ENCODE data around the gene PRKCE. TPM values are rescaled to one million over a fixed set of nuclear protein-coding genes. Genes with fewer than 3 reads are reported as not detected.

PRKCE gene
- total and polyA plus RNA-seq, 2 of the 8 experiments (the other 6 are each of a cell fraction or from before 2014, with no cell fraction given) = 0.54 to 2.1 TPM

DNA sequence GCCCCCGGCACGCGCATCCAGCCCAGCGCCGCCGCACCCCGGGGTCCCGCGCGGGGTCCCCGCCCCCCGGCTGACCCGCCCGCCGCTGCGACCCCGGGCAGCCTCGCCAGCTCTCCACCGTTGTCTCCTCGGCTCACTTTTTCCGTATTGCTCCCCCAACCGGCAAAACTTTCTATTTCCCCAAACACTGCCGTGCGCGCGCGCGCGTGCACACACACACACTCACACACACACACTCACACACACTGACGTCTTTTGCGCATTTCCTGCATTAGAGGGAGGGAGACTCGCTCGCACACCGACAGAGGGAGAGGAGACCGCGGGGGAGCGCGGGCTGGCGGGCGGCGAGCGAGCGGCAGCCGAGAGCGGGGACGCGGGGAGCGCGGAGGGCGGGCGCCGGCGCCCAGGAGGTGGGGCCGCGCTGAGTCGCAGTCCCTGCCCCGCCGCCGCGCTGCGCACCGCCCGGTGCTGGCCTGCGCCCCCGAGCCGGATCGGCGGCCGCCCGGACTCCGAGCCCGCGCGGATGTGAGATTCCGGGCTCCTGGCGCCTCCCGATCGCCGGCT, 542 bp upstream of the PRKCE start (continued):
- TF ChIP-seq, protein P1, sequence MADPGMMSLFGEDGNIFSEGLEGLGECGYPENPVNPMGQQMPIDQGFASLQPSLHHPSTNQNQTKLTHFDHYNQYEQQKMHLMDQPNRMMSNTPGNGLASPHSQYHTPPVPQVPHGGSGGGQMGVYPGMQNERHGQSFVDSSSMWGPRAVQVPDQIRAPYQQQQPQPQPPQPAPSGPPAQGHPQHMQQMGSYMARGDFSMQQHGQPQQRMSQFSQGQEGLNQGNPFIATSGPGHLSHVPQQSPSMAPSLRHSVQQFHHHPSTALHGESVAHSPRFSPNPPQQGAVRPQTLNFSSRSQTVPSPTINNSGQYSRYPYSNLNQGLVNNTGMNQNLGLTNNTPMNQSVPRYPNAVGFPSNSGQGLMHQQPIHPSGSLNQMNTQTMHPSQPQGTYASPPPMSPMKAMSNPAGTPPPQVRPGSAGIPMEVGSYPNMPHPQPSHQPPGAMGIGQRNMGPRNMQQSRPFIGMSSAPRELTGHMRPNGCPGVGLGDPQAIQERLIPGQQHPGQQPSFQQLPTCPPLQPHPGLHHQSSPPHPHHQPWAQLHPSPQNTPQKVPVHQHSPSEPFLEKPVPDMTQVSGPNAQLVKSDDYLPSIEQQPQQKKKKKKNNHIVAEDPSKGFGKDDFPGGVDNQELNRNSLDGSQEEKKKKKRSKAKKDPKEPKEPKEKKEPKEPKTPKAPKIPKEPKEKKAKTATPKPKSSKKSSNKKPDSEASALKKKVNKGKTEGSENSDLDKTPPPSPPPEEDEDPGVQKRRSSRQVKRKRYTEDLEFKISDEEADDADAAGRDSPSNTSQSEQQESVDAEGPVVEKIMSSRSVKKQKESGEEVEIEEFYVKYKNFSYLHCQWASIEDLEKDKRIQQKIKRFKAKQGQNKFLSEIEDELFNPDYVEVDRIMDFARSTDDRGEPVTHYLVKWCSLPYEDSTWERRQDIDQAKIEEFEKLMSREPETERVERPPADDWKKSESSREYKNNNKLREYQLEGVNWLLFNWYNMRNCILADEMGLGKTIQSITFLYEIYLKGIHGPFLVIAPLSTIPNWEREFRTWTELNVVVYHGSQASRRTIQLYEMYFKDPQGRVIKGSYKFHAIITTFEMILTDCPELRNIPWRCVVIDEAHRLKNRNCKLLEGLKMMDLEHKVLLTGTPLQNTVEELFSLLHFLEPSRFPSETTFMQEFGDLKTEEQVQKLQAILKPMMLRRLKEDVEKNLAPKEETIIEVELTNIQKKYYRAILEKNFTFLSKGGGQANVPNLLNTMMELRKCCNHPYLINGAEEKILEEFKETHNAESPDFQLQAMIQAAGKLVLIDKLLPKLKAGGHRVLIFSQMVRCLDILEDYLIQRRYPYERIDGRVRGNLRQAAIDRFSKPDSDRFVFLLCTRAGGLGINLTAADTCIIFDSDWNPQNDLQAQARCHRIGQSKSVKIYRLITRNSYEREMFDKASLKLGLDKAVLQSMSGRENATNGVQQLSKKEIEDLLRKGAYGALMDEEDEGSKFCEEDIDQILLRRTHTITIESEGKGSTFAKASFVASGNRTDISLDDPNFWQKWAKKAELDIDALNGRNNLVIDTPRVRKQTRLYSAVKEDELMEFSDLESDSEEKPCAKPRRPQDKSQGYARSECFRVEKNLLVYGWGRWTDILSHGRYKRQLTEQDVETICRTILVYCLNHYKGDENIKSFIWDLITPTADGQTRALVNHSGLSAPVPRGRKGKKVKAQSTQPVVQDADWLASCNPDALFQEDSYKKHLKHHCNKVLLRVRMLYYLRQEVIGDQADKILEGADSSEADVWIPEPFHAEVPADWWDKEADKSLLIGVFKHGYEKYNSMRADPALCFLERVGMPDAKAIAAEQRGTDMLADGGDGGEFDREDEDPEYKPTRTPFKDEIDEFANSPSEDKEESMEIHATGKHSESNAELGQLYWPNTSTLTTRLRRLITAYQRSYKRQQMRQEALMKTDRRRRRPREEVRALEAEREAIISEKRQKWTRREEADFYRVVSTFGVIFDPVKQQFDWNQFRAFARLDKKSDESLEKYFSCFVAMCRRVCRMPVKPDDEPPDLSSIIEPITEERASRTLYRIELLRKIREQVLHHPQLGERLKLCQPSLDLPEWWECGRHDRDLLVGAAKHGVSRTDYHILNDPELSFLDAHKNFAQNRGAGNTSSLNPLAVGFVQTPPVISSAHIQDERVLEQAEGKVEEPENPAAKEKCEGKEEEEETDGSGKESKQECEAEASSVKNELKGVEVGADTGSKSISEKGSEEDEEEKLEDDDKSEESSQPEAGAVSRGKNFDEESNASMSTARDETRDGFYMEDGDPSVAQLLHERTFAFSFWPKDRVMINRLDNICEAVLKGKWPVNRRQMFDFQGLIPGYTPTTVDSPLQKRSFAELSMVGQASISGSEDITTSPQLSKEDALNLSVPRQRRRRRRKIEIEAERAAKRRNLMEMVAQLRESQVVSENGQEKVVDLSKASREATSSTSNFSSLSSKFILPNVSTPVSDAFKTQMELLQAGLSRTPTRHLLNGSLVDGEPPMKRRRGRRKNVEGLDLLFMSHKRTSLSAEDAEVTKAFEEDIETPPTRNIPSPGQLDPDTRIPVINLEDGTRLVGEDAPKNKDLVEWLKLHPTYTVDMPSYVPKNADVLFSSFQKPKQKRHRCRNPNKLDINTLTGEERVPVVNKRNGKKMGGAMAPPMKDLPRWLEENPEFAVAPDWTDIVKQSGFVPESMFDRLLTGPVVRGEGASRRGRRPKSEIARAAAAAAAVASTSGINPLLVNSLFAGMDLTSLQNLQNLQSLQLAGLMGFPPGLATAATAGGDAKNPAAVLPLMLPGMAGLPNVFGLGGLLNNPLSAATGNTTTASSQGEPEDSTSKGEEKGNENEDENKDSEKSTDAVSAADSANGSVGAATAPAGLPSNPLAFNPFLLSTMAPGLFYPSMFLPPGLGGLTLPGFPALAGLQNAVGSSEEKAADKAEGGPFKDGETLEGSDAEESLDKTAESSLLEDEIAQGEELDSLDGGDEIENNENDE (IDR thresholded peaks at IDR 0.05; ENCODE audit: insufficient replicate concordance, low read length) = no peak
- TF ChIP-seq GABPA (IDR thresholded peaks at IDR 0.05; ENCODE audit: borderline replicate concordance, insufficient read depth, low read length) = no peak
- peak; percentile 26 for TF ChIP-seq KDM4A (IDR thresholded peaks at IDR 0.05; ENCODE audit: low read depth, low read length, severe bottlenecking)
- TF ChIP-seq, protein P2, sequence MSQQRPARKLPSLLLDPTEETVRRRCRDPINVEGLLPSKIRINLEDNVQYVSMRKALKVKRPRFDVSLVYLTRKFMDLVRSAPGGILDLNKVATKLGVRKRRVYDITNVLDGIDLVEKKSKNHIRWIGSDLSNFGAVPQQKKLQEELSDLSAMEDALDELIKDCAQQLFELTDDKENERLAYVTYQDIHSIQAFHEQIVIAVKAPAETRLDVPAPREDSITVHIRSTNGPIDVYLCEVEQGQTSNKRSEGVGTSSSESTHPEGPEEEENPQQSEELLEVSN (IDR thresholded peaks at IDR 0.05) = no peak
- no peak for TF ChIP-seq GTF2F1 (IDR thresholded peaks at IDR 0.05; ENCODE audit: borderline replicate concordance, low read depth, low read length)
- TF ChIP-seq NANOG (IDR thresholded peaks at IDR 0.05; ENCODE audit: insufficient read depth, low read depth, low read length, poor library complexity, severe bottlenecking) = no peak
- no peak for TF ChIP-seq ZNF274 (IDR thresholded peaks at IDR 0.05; ENCODE audit: borderline replicate concordance, extremely low read depth, low read length)
- TF ChIP-seq, protein P3, sequence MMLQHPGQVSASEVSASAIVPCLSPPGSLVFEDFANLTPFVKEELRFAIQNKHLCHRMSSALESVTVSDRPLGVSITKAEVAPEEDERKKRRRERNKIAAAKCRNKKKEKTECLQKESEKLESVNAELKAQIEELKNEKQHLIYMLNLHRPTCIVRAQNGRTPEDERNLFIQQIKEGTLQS (IDR thresholded peaks at IDR 0.05; ENCODE audit: insufficient read depth, low read depth, low read length) = no peak
- TF ChIP-seq SAP30 (IDR thresholded peaks at IDR 0.05; ENCODE audit: insufficient read depth, insufficient replicate concordance, low read length) = peak; percentile 25
